ENCODE data around the gene AMMECR1L. TPM values are rescaled to one million over a fixed set of nuclear protein-coding genes. Genes with fewer than 3 reads are reported as not detected.
"Not testable (repeated sequence)": the region's sequence is repeated elsewhere in the genome, so short reads cannot be mapped to it uniquely, and the experiment has no call there.

Gene AMMECR1L
- total and polyA plus RNA-seq, 2 donors: 6.7 to 12.0 TPM

GRCh38 chr2:127890756-127891155 lies 5.0 kb upstream of the AMMECR1L start:
- not testable (repeated sequence) for H3K36me3 ChIP-seq (ENCODE audit: control insufficient read depth in 2 of 2, insufficient read depth in 2 of 2, low read length in 1 of 2); H3K4me1 ChIP-seq (ENCODE audit: control insufficient read depth in 2 of 2, insufficient read depth in 2 of 2, low read length in 2 of 2); H3K27ac ChIP-seq (ENCODE audit: low read depth in 1 of 2, low read length in 1 of 2); H3K4me3 ChIP-seq (ENCODE audit: low read length in 2 of 2); H3K27me3 ChIP-seq (ENCODE audit: control insufficient read depth in 2 of 2, insufficient read depth in 1 of 2, low read length in 1 of 2); H3K9me3 ChIP-seq (ENCODE audit: control insufficient read depth in 2 of 2, insufficient read depth in 1 of 2, low read length in 1 of 2); DNase-seq (ENCODE audit: low read depth in 6 of 9, low spot score in 9 of 9)
- WGBS: 99% methylated on average over 7 of the region's 7 CpGs

GRCh38 chr2:127888772-127889171 lies 3.0 kb upstream of the AMMECR1L start:
- peaks cover 11 to 16% of the 10 kb centered on the region in 2 donors for H3K4me1 ChIP-seq (ENCODE audit: control insufficient read depth in 2 of 2, insufficient read depth in 2 of 2, low read length in 2 of 2)
- no peaks in the 10 kb centered on the region for H3K27me3 ChIP-seq (ENCODE audit: control insufficient read depth in 2 of 2, insufficient read depth in 1 of 2, low read length in 1 of 2)
- peaks cover 0 to 3% of the 10 kb centered on the region in 2 donors for H3K36me3 ChIP-seq (ENCODE audit: control insufficient read depth in 2 of 2, insufficient read depth in 2 of 2, low read length in 1 of 2)
- H3K27ac ChIP-seq (ENCODE audit: low read depth in 1 of 2, low read length in 1 of 2): no peak overlapping the region
- no peak overlapping the region for H3K4me3 ChIP-seq (ENCODE audit: low read length in 2 of 2)
- H3K9me3 ChIP-seq (ENCODE audit: control insufficient read depth in 2 of 2, insufficient read depth in 1 of 2, low read length in 1 of 2): no peaks in the 10 kb centered on the region
- WGBS: 98% methylated on average over 1 of the region's 1 CpG
- DNase-seq (ENCODE audit: low read depth in 6 of 9, low spot score in 9 of 9): no peak

GRCh38 chr2:127887776-127888130 lies 2.0 kb upstream of the AMMECR1L start:
- H3K4me1 ChIP-seq (ENCODE audit: control insufficient read depth in 2 of 2, insufficient read depth in 2 of 2, low read length in 2 of 2): peaks cover 11 to 16% of the 10 kb centered on the region in 2 donors
- no peak for DNase-seq (ENCODE audit: low read depth in 6 of 9, low spot score in 9 of 9)
- no peaks in the 10 kb centered on the region for H3K27me3 ChIP-seq (ENCODE audit: control insufficient read depth in 2 of 2, insufficient read depth in 1 of 2, low read length in 1 of 2)
- WGBS: 89% methylated on average over 1 of the region's 1 CpG
- no peaks in the 10 kb centered on the region for H3K9me3 ChIP-seq (ENCODE audit: control insufficient read depth in 2 of 2, insufficient read depth in 1 of 2, low read length in 1 of 2)
- H3K4me3 ChIP-seq (ENCODE audit: low read length in 2 of 2): no peak overlapping the region
- no peak overlapping the region for H3K27ac ChIP-seq (ENCODE audit: low read depth in 1 of 2, low read length in 1 of 2)
- peaks cover 3 to 5% of the 10 kb centered on the region in 2 donors for H3K36me3 ChIP-seq (ENCODE audit: control insufficient read depth in 2 of 2, insufficient read depth in 2 of 2, low read length in 1 of 2)

GRCh38 chr2:127887082-127887775 lies 1.5 kb upstream of the AMMECR1L start:
- no peaks in the 10 kb centered on the region for H3K27me3 ChIP-seq (ENCODE audit: control insufficient read depth in 2 of 2, insufficient read depth in 1 of 2, low read length in 1 of 2)
- peak in 1 of 9 donors; percentile 18 for DNase-seq (ENCODE audit: low read depth in 6 of 9, low spot score in 9 of 9)
- no peaks in the 10 kb centered on the region for H3K9me3 ChIP-seq (ENCODE audit: control insufficient read depth in 2 of 2, insufficient read depth in 1 of 2, low read length in 1 of 2)
- peaks cover 11 to 16% of the 10 kb centered on the region in 2 donors for H3K4me1 ChIP-seq (ENCODE audit: control insufficient read depth in 2 of 2, insufficient read depth in 2 of 2, low read length in 2 of 2)
- H3K36me3 ChIP-seq (ENCODE audit: control insufficient read depth in 2 of 2, insufficient read depth in 2 of 2, low read length in 1 of 2): peaks cover 3 to 8% of the 10 kb centered on the region in 2 donors
- peak overlapping the region; percentile 8 to 58 for H3K4me3 ChIP-seq (ENCODE audit: low read length in 2 of 2)
- 74% methylated on average over 8 of the region's 8 CpGs for WGBS
- H3K27ac ChIP-seq (ENCODE audit: low read depth in 1 of 2, low read length in 1 of 2): no peak overlapping the region

- H3K9me3 ChIP-seq (ENCODE audit: control insufficient read depth in 2 of 2, insufficient read depth in 1 of 2, low read length in 1 of 2); H3K27me3 ChIP-seq (ENCODE audit: control insufficient read depth in 2 of 2, insufficient read depth in 1 of 2, low read length in 1 of 2): not testable (repeated sequence)
- peaks cover 3 to 12% of the 10 kb centered on the region in 2 donors for H3K36me3 ChIP-seq (ENCODE audit: control insufficient read depth in 2 of 2, insufficient read depth in 2 of 2, low read length in 1 of 2)
- DNase-seq (ENCODE audit: low read depth in 6 of 9, low spot score in 9 of 9): peak in 1 of 9 donors; percentile 25
- H3K4me1 ChIP-seq (ENCODE audit: control insufficient read depth in 2 of 2, insufficient read depth in 2 of 2, low read length in 2 of 2): peaks cover 11 to 14% of the 10 kb centered on the region in 2 donors
- H3K4me3 ChIP-seq (ENCODE audit: low read length in 2 of 2): peak overlapping the region; percentile 58 to 61
- under 1% methylated on average over 24 of the region's 32 CpGs for WGBS
- H3K27ac ChIP-seq (ENCODE audit: low read depth in 1 of 2, low read length in 1 of 2): peak overlapping the region; percentile 87 to 88
Measured at GRCh38 chr2:127886593-127886935, 808 bp upstream of the AMMECR1L start.

- Histone ChIP-seq H3K4me3 (ENCODE audit: low read length in 2 of 2) (peak overlapping the region; percentile 40 to 47), H3K36me3 (ENCODE audit: control insufficient read depth in 2 of 2, insufficient read depth in 2 of 2, low read length in 1 of 2) (peaks cover 6 to 24% of the 10 kb centered on the region in 2 donors), H3K27ac (ENCODE audit: low read depth in 1 of 2, low read length in 1 of 2) (peak overlapping the region in 1 of 2 donors; percentile 46), H3K4me1 (ENCODE audit: control insufficient read depth in 2 of 2, insufficient read depth in 2 of 2, low read length in 2 of 2) (peaks cover 11 to 13% of the 10 kb centered on the region in 2 donors)
- H3K27me3 ChIP-seq (ENCODE audit: control insufficient read depth in 2 of 2, insufficient read depth in 1 of 2, low read length in 1 of 2); H3K9me3 ChIP-seq (ENCODE audit: control insufficient read depth in 2 of 2, insufficient read depth in 1 of 2, low read length in 1 of 2): not testable (repeated sequence)
- WGBS: 1% methylated on average over 40 of the region's 61 CpGs
- peak in 3 of 9 donors; percentile 13 to 43 (median 25) for DNase-seq (ENCODE audit: low read depth in 6 of 9, low spot score in 9 of 9)
Measured at GRCh38 chr2:127884861-127885740, 655 bp downstream of the AMMECR1L start.

- no peaks in the 10 kb centered on the region for H3K9me3 ChIP-seq (ENCODE audit: control insufficient read depth in 2 of 2, insufficient read depth in 1 of 2, low read length in 1 of 2)
- H3K27ac ChIP-seq (ENCODE audit: low read depth in 1 of 2, low read length in 1 of 2): no peak overlapping the region
- WGBS: 87% methylated on average over 10 of the region's 10 CpGs
- H3K27me3 ChIP-seq (ENCODE audit: control insufficient read depth in 2 of 2, insufficient read depth in 1 of 2, low read length in 1 of 2): no peaks in the 10 kb centered on the region
- H3K4me3 ChIP-seq (ENCODE audit: low read length in 2 of 2): peak overlapping the region; percentile 40 to 47
- DNase-seq (ENCODE audit: low read depth in 6 of 9, low spot score in 9 of 9): no peak
- H3K4me1 ChIP-seq (ENCODE audit: control insufficient read depth in 2 of 2, insufficient read depth in 2 of 2, low read length in 2 of 2): peaks cover 11 to 13% of the 10 kb centered on the region in 2 donors
- H3K36me3 ChIP-seq (ENCODE audit: control insufficient read depth in 2 of 2, insufficient read depth in 2 of 2, low read length in 1 of 2): peaks cover 6 to 24% of the 10 kb centered on the region in 2 donors
Measured at GRCh38 chr2:127884436-127884835, 1.3 kb downstream of the AMMECR1L start.

- H3K4me3 ChIP-seq (ENCODE audit: low read length in 2 of 2): no peak overlapping the region
- H3K9me3 ChIP-seq (ENCODE audit: control insufficient read depth in 2 of 2, insufficient read depth in 1 of 2, low read length in 1 of 2): no peaks in the 10 kb centered on the region
- WGBS: 98% methylated on average over 5 of the region's 5 CpGs
- H3K4me1 ChIP-seq (ENCODE audit: control insufficient read depth in 2 of 2, insufficient read depth in 2 of 2, low read length in 2 of 2): peaks cover 12 to 14% of the 10 kb centered on the region in 2 donors
- H3K27ac ChIP-seq (ENCODE audit: low read depth in 1 of 2, low read length in 1 of 2): no peak overlapping the region
- DNase-seq (ENCODE audit: low read depth in 6 of 9, low spot score in 9 of 9): no peak
- peaks cover 6 to 27% of the 10 kb centered on the region in 2 donors for H3K36me3 ChIP-seq (ENCODE audit: control insufficient read depth in 2 of 2, insufficient read depth in 2 of 2, low read length in 1 of 2)
- H3K27me3 ChIP-seq (ENCODE audit: control insufficient read depth in 2 of 2, insufficient read depth in 1 of 2, low read length in 1 of 2): no peaks in the 10 kb centered on the region
Measured at GRCh38 chr2:127879899-127880298, 5.9 kb downstream of the AMMECR1L start.

GRCh38 chr2:127877626-127878025 lies 8.1 kb downstream of the AMMECR1L start:
- 98% methylated on average over 3 of the region's 3 CpGs for WGBS
- Histone ChIP-seq H3K27ac (ENCODE audit: low read depth in 1 of 2, low read length in 1 of 2) (no peak overlapping the region), H3K9me3 (ENCODE audit: control insufficient read depth in 2 of 2, insufficient read depth in 1 of 2, low read length in 1 of 2) (no peaks in the 10 kb centered on the region), H3K4me1 (ENCODE audit: control insufficient read depth in 2 of 2, insufficient read depth in 2 of 2, low read length in 2 of 2) (peaks cover 6 to 10% of the 10 kb centered on the region in 2 donors), H3K27me3 (ENCODE audit: control insufficient read depth in 2 of 2, insufficient read depth in 1 of 2, low read length in 1 of 2) (no peaks in the 10 kb centered on the region), H3K36me3 (ENCODE audit: control insufficient read depth in 2 of 2, insufficient read depth in 2 of 2, low read length in 1 of 2) (peaks cover 16 to 37% of the 10 kb centered on the region in 2 donors), H3K4me3 (ENCODE audit: low read length in 2 of 2) (no peak overlapping the region)
- no peak for DNase-seq (ENCODE audit: low read depth in 6 of 9, low spot score in 9 of 9)
